A549 treated with Mapracorat at 1 μM for 4 hours (cell line): ENCODE measurements around the gene PIAS4. TPM values are rescaled to one million over a fixed set of nuclear protein-coding genes. Genes with fewer than 3 reads are reported as not detected.

Experiments
- total RNA-seq: library from RNA; stranded (reverse); fragments of 200-300 nt; extraction: Qiagen RNA extraction; gene quantifications from 5 replicates; pipeline ENCODE4 v1.2.3, GENCODE V29; 2022

PIAS4 gene
- 13.9 to 19.5 TPM (median 15.7 TPM) in 5 replicates for total RNA-seq

GRCh38 chr19:4007021-4007835 lies at the start of gene PIAS4:
PIAS4 (plus strand) TSS chr19:4007736; CDS start chr19:4007761, 25 bp downstream.

GRCh38 chr19:3970808-3971598 lies 36.5 kb upstream of the PIAS4 start, which contains the start of gene DAPK3:
DAPK3 (minus strand) TSS chr19:3971099; CDS start chr19:3969735, 1,364 bp downstream.

GRCh38 chr19:3984908-3985642 lies 22.5 kb upstream of the PIAS4 start, which contains the start of gene EEF2:
EEF2 (minus strand) TSS chr19:3985463; CDS start chr19:3985380, 83 bp downstream.

GRCh38 chr19:4066682-4067395 lies 59.3 kb downstream of the PIAS4 start, which contains the start of gene ZBTB7A:
ZBTB7A (minus strand) TSS chr19:4066899; CDS start chr19:4055232, 11,667 bp downstream.

Other genes starting within 250 kb of the PIAS4 start
- 7.2 to 13.1 TPM (median 10.9 TPM) in 5 replicates for gene APBA3, start 246.0 kb upstream of the PIAS4 start, total RNA-seq
- 64.2 to 71.8 TPM (median 65.5 TPM) in 5 replicates for gene MRPL54, start 245.1 kb upstream of the PIAS4 start, total RNA-seq
- gene RAX2, start 235.5 kb upstream of the PIAS4 start, total RNA-seq = not detected in 5 replicates
- gene MATK, start 221.4 kb upstream of the PIAS4 start, total RNA-seq = 0.98 to 1.7 TPM (median 1.4 TPM) in 5 replicates
- not detected in 5 replicates for gene ZFR2, start 138.7 kb upstream of the PIAS4 start, total RNA-seq
- 0.03 to 0.16 TPM (median 0.11 TPM) in 5 replicates for gene ATCAY, start 127.1 kb upstream of the PIAS4 start, total RNA-seq
- not detected in 5 replicates for gene NMRK2, start 74.7 kb upstream of the PIAS4 start, total RNA-seq
- gene DAPK3, start 36.6 kb upstream of the PIAS4 start, total RNA-seq = 42.5 to 44.8 TPM (median 44.2 TPM) in 5 replicates
- 792 to 1,097 TPM (median 1,030 TPM) in 5 replicates for gene EEF2, start 22.3 kb upstream of the PIAS4 start, total RNA-seq
- 13.3 to 25.2 TPM (median 22.1 TPM) in 5 replicates for gene ZBTB7A, start 59.2 kb downstream of the PIAS4 start, total RNA-seq
- 120 to 184 TPM (median 158 TPM) in 5 replicates for gene MAP2K2, start 116.4 kb downstream of the PIAS4 start, total RNA-seq
- gene CREB3L3, start 145.9 kb downstream of the PIAS4 start, total RNA-seq = 0.06 to 0.14 TPM (median 0.09 TPM) in 4 of 5 replicates, not detected in the other
- gene SIRT6, start 174.8 kb downstream of the PIAS4 start, total RNA-seq = 27.3 to 40.0 TPM (median 35.1 TPM) in 5 replicates
- gene ANKRD24, start 175.0 kb downstream of the PIAS4 start, total RNA-seq = 0.08 to 0.23 TPM (median 0.20 TPM) in 5 replicates
- 2.8 to 4.4 TPM (median 3.3 TPM) in 5 replicates for gene EBI3, start 221.8 kb downstream of the PIAS4 start, total RNA-seq
- 18.1 to 21.7 TPM (median 18.9 TPM) in 5 replicates for gene YJU2, start 239.3 kb downstream of the PIAS4 start, total RNA-seq